GM23338 (cell line): Measurements from ENCODE around the gene KIF25. TPM values are rescaled to one million over a fixed set of nuclear protein-coding genes. Genes with fewer than 3 reads are reported as not detected.

Experiments used
- ATAC-seq: fragments of 200-7000 bp; cut with Tn5 transposase; 3 replicates; pipeline ENCODE4 v1.9.1; 2020
- DNase-seq: peaks from one replicate; pipeline ENCODE4 v3.0.0-alpha.2; 2015; ENCODE audit warnings: low spot score
- H2AFZ ChIP-seq: fragments of 200-600 bp; sonication (generic); 2 replicates; pipeline ENCODE4 v1.8.0; 2016; ENCODE audit warnings: antibody characterized with exemption, mild to moderate bottlenecking, moderate library complexity
- H3F3A ChIP-seq: fragments of 200-600 bp; sonication (generic); replicated peaks from 2 replicates; pipeline ENCODE4 v1.8.0; 2017; ENCODE audit warnings: antibody characterized with exemption, mixed run types, low read depth
- H3K27ac ChIP-seq: fragments of 200-600 bp; sonication (generic); 2 replicates; pipeline ENCODE4 v1.6.1; 2016; ENCODE audit warnings: low read depth
- H3K27me3 ChIP-seq: fragments of 200-600 bp; sonication (generic); 2 replicates; pipeline ENCODE4 v1.8.0; 2016; ENCODE audit warnings: mild to moderate bottlenecking, mixed run types, moderate library complexity; ENCODE audit not compliant: insufficient read depth
- H3K36me3 ChIP-seq: fragments of 200-600 bp; sonication (generic); 2 replicates; pipeline ENCODE4 v1.8.0; 2016; ENCODE audit warnings: mild to moderate bottlenecking; ENCODE audit not compliant: insufficient read depth
- H3K4me1 ChIP-seq: fragments of 200-600 bp; sonication (generic); 2 replicates; pipeline ENCODE4 v1.8.0; 2016; ENCODE audit warnings: mild to moderate bottlenecking, moderate library complexity; ENCODE audit not compliant: insufficient read depth
- H3K4me2 ChIP-seq: fragments of 200-600 bp; sonication (generic); 2 replicates; pipeline ENCODE4 v1.7.1; 2017; ENCODE audit warnings: mixed run types
- H3K4me3 ChIP-seq: fragments of 200-600 bp; sonication (generic); 2 replicates; pipeline ENCODE4 v1.6.1; 2016; ENCODE audit warnings: mixed run types
- H3K79me2 ChIP-seq: fragments of 200-600 bp; sonication (generic); replicated peaks from 2 replicates; pipeline ENCODE4 v1.8.0; 2017; ENCODE audit warnings: mild to moderate bottlenecking; ENCODE audit not compliant: insufficient read depth
- H3K9me2 ChIP-seq: fragments of 200-600 bp; sonication (generic); 2 replicates; pipeline ENCODE4 v1.8.0; 2017; ENCODE audit not compliant: insufficient read depth
- H4K20me1 ChIP-seq: fragments of 200-600 bp; sonication (generic); replicated peaks from 2 replicates; pipeline ENCODE4 v1.8.0; 2017; ENCODE audit warnings: mild to moderate bottlenecking; ENCODE audit not compliant: insufficient read depth
- H3K27ac Mint-ChIP-seq: 2 replicates; pipeline ENCODE4 v1.8.0; 2020; ENCODE audit warnings: inconsistent platforms, mild to moderate bottlenecking, moderate library complexity, mixed read lengths
- H3K27me3 Mint-ChIP-seq: 3 replicates; pipeline ENCODE4 v1.8.0; 2022; ENCODE audit warnings: low read depth, mild to moderate bottlenecking, moderate library complexity, mixed read lengths, inconsistent platforms; ENCODE audit not compliant: insufficient read depth, poor library complexity
- H3K36me3 Mint-ChIP-seq: 3 replicates; pipeline ENCODE4 v1.8.0; 2021; ENCODE audit warnings: low read depth, mild to moderate bottlenecking, inconsistent platforms, moderate library complexity, mixed read lengths
- H3K4me1 Mint-ChIP-seq: 3 replicates; pipeline ENCODE4 v1.8.0; 2020; ENCODE audit warnings: mild to moderate bottlenecking, inconsistent platforms, mixed read lengths
- H3K4me3 Mint-ChIP-seq: 3 replicates; pipeline ENCODE4 v1.8.0; 2021; ENCODE audit warnings: moderate library complexity, mild to moderate bottlenecking, inconsistent platforms, mixed read lengths
- H3K9me3 Mint-ChIP-seq: 3 replicates; pipeline ENCODE4 v1.8.0; 2020; ENCODE audit warnings: moderate library complexity, mild to moderate bottlenecking, inconsistent platforms, mixed read lengths
- CREB1 ChIP-seq: fragments of 250-450 bp; sonication (Bioruptor Pico); IDR thresholded peaks from 2 replicates; pipeline ENCODE4 v1.5.0; 2020; ENCODE audit warnings: low read depth, mild to moderate bottlenecking, moderate library complexity
- CTCF ChIP-seq, 2 experiments: fragments of 200-600 bp in 1 of 2; sonication (generic) in 1 of 2; conservative IDR thresholded peaks; 2 replicates each; pipeline versions ENCODE4 v1.5.1 to v1.6.1; 2016 to 2017; ENCODE audit warnings: antibody characterized with exemption in 2 of 2, low read depth in 2 of 2, mild to moderate bottlenecking in 2 of 2, moderate library complexity in 1 of 2
- ETS1 ChIP-seq: IDR thresholded peaks from 2 replicates; pipeline ENCODE4 v1.6.1; 2016; ENCODE audit warnings: antibody characterized with exemption
- EZH2 ChIP-seq: fragments of 200-600 bp; sonication (generic); IDR thresholded peaks from one replicate; pipeline ENCODE4 v1.8.0; 2017; ENCODE audit warnings: antibody characterized with exemption, mild to moderate bottlenecking, low read depth; ENCODE audit not compliant: unreplicated experiment
- NANOG ChIP-seq: IDR thresholded peaks from 2 replicates; pipeline ENCODE4 v1.6.1; 2016; ENCODE audit warnings: antibody characterized with exemption, borderline replicate concordance
- REST ChIP-seq: IDR thresholded peaks from one replicate; pipeline ENCODE4 v1.6.1; 2018; ENCODE audit warnings: antibody characterized with exemption; ENCODE audit not compliant: unreplicated experiment
- STAT1 ChIP-seq: IDR thresholded peaks from one replicate; pipeline ENCODE4 v1.6.1; 2016; ENCODE audit warnings: antibody characterized with exemption; ENCODE audit not compliant: unreplicated experiment
- ZNF114 ChIP-seq: fragments of 250-450 bp; sonication (Bioruptor Pico); IDR thresholded peaks from 2 replicates; pipeline ENCODE4 v1.5.0; 2020; ENCODE audit warnings: mild to moderate bottlenecking, moderate library complexity
- ZNF331 ChIP-seq: fragments of 250-450 bp; sonication (Bioruptor Pico); IDR thresholded peaks from 2 replicates; pipeline ENCODE4 v1.5.0; 2020; ENCODE audit warnings: low read depth, mild to moderate bottlenecking, moderate library complexity
- ZNF462 ChIP-seq: fragments of 250-450 bp; sonication (Bioruptor Pico); IDR thresholded peaks from 2 replicates; pipeline ENCODE4 v1.5.0; 2020; ENCODE audit warnings: mild to moderate bottlenecking, moderate library complexity
- polyA plus RNA-seq: library from polyadenylated mRNA; unstranded; fragments of >200 nt; fragmentation: Nextera tagmentation; extraction: Ambion mirVana; gene quantifications from 2 replicates; pipeline ENCODE4 v1.2.1, GENCODE V29; 2016
- total RNA-seq: library from RNA; depleted of rRNA; stranded (reverse); fragments of >200 nt; shearing (Covaris generic); gene quantifications from 2 replicates; pipeline ENCODE4 v1.2.3, GENCODE V29; 2014

Gene KIF25
- total and polyA plus RNA-seq, 2 experiments from 2014 or later = 0.69 to 0.76 TPM

- no peak for TF ChIP-seq ZNF462
These were observed 12.4 kb upstream of the KIF25 start (continued) for GRCh38 chr6:167984876-167985604.

GRCh38 chr6:167985911-167986595 lies 11.4 kb upstream of the KIF25 start:
- Histone ChIP-seq H3K27me3 (no peaks in the 10 kb centered on the region), H4K20me1 (no peaks in the 10 kb centered on the region), H3F3A (no peaks in the 10 kb centered on the region), H3K36me3 (no peaks in the 10 kb centered on the region), H3K4me1 (no peaks in the 10 kb centered on the region), H3K79me2 (no peaks in the 10 kb centered on the region), H3K9me2 (peaks cover 10% of the 10 kb centered on the region; the same call in 1 of the 2 replicates), H2AFZ (no peak overlapping the region), H3K4me3 (no peak overlapping the region), H3K4me2 (no peak overlapping the region), H3K27ac (no peak overlapping the region)
- Mint-ChIP-seq H3K27me3 (peaks cover 2% of the 10 kb centered on the region), H3K4me3 (no peak overlapping the region), H3K4me1 (no peaks in the 10 kb centered on the region), H3K9me3 (peaks cover 10% of the 10 kb centered on the region; the same call in 2 of the 3 replicates), H3K27ac (no peak overlapping the region), H3K36me3 (peaks cover 12% of the 10 kb centered on the region)
- no peak for ATAC-seq
- DNase-seq = no peak
- TF ChIP-seq ZNF331 (CRISPR knock-in tag) = no peak
- TF ChIP-seq CREB1 (CRISPR knock-in tag) = no peak
- TF ChIP-seq ZNF114 = no peak
- TF ChIP-seq ETS1 = no peak
- TF ChIP-seq EZH2 = no peak
- no peak for TF ChIP-seq CTCF (conservative IDR thresholded peaks at IDR 0.05; ENCODE audit: low read depth in 2 of 2)
- no peak for TF ChIP-seq STAT1
- no peak for TF ChIP-seq NANOG
- TF ChIP-seq REST = no peak
